Limb (tissue), 2 donors: ENCODE data around the gene EPHB1.
"Not testable (repeated sequence)": the region's sequence is repeated elsewhere in the genome, so short reads cannot be mapped to it uniquely, and the experiment has no call there.

Source experiments
- DNase-seq, 2 donors: peaks; one replicate each; pipeline ENCODE4 v3.0.0-alpha.2; 2016; ENCODE audit errors: extremely low spot score in 2 of 2

The EPHB1 gene

GRCh38 chr3:134776518-134776917 is 18.5 kb upstream of the EPHB1 start:
- no peak for DNase-seq

GRCh38 chr3:134777341-134777740 is 17.7 kb upstream of the EPHB1 start:
- DNase-seq, result no peak

GRCh38 chr3:134788283-134788682 is 6.8 kb upstream of the EPHB1 start:
- not testable (repeated sequence) for DNase-seq

GRCh38 chr3:134790065-134790464 is 5.0 kb upstream of the EPHB1 start:
- DNase-seq, result no peak

GRCh38 chr3:134791992-134792391 is 3.1 kb upstream of the EPHB1 start:
- no peak for DNase-seq

GRCh38 chr3:134792700-134793099 is 2.4 kb upstream of the EPHB1 start:
- DNase-seq, result no peak

GRCh38 chr3:134793562-134793961 is 1.5 kb upstream of the EPHB1 start:
- DNase-seq, result no peak

- DNase-seq, result no peak
Measured at GRCh38 chr3:134794323-134794722, 737 bp upstream of the EPHB1 start.

GRCh38 chr3:134795746-134796280 is 753 bp downstream of the EPHB1 start:
- DNase-seq, result peak in 1 of 2 donors; percentile 69

GRCh38 chr3:134796281-134797056 is 1.4 kb downstream of the EPHB1 start:
- DNase-seq, result peak in 1 of 2 donors; percentile 71

GRCh38 chr3:134797057-134797740 is 2.1 kb downstream of the EPHB1 start:
- DNase-seq, result peak in 1 of 2 donors; percentile 38

- DNase-seq, result no peak
Measured at GRCh38 chr3:134797741-134798451, 2.8 kb downstream of the EPHB1 start.

GRCh38 chr3:134798681-134799311 is 3.7 kb downstream of the EPHB1 start:
- no peak for DNase-seq

GRCh38 chr3:134799393-134799792 is 4.3 kb downstream of the EPHB1 start:
- DNase-seq, result no peak

- no peak for DNase-seq
Measured at GRCh38 chr3:134801204-134801958, 6.3 kb downstream of the EPHB1 start.

- no peak for DNase-seq
Measured at GRCh38 chr3:134802428-134803050, 7.5 kb downstream of the EPHB1 start.

GRCh38 chr3:134803051-134803505 is 8.0 kb downstream of the EPHB1 start:
- no peak for DNase-seq

GRCh38 chr3:134803652-134804051 is 8.6 kb downstream of the EPHB1 start:
- no peak for DNase-seq

GRCh38 chr3:134804508-134805480 is 9.7 kb downstream of the EPHB1 start:
- no peak for DNase-seq
